ENCODE measurements around the gene TRIP13.
"Not testable (repeated sequence)": the region's sequence is repeated elsewhere in the genome, so short reads cannot be mapped to it uniquely, and the experiment has no call there.

The TRIP13 gene, protein sequence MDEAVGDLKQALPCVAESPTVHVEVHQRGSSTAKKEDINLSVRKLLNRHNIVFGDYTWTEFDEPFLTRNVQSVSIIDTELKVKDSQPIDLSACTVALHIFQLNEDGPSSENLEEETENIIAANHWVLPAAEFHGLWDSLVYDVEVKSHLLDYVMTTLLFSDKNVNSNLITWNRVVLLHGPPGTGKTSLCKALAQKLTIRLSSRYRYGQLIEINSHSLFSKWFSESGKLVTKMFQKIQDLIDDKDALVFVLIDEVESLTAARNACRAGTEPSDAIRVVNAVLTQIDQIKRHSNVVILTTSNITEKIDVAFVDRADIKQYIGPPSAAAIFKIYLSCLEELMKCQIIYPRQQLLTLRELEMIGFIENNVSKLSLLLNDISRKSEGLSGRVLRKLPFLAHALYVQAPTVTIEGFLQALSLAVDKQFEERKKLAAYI

GRCh38 chr5:892394-893136, at the start of gene TRIP13, which contains the start of gene BRD9:
TSS of gene TRIP13 (plus strand) at chr5:892884. CDS start at chr5:892999, 115 bp downstream.
TSS of gene BRD9 (minus strand) at chr5:892801. CDS start at chr5:892657, 144 bp downstream.
- DNase-seq, result peak; percentile 74

GRCh38 chr5:843371-843770, 49.3 kb upstream of the TRIP13 start:
- not testable (repeated sequence) for DNase-seq

DNA sequence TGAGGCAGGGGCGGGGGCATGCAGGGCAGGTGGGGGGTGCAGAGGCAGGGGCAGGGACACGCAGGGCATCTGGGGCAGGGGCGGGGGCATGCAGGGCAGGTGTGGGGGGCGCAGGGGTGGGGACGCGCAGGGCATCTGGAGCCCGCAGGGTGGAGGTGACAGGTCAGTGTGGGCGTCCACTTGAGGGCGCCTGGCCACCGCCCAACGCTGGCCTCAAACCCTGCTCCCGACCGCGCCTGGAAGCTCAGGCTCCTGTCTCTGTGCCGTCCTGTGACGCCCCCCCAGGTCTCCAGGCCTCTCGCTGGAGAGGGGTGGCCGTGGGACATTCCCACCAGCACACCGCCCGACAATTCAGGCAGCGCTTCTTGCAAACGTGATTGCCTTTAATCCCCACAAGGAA, 48.8 kb upstream of the TRIP13 start:
- not testable (repeated sequence) for DNase-seq

DNA sequence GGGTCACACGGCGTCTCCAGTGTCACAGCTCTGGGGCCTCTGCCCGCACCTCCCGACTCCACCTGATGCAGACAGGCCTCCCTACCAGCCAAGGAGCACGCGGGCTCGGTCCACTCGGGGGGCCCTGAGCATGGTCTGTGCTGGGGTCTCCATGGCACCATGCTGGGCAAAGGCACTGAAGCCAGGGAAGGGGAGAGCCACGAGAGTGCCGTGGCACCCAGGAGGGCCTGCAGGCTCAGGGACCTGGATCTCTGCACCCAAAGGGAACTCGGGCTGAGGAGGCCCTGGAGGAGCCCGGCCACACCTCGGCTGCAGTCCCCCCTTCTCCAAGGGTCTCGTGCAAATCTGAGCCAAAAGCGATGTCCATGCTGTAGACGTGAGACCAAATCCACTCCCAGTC, 48.3 kb upstream of the TRIP13 start:
- DNase-seq, result not testable (repeated sequence)

DNA sequence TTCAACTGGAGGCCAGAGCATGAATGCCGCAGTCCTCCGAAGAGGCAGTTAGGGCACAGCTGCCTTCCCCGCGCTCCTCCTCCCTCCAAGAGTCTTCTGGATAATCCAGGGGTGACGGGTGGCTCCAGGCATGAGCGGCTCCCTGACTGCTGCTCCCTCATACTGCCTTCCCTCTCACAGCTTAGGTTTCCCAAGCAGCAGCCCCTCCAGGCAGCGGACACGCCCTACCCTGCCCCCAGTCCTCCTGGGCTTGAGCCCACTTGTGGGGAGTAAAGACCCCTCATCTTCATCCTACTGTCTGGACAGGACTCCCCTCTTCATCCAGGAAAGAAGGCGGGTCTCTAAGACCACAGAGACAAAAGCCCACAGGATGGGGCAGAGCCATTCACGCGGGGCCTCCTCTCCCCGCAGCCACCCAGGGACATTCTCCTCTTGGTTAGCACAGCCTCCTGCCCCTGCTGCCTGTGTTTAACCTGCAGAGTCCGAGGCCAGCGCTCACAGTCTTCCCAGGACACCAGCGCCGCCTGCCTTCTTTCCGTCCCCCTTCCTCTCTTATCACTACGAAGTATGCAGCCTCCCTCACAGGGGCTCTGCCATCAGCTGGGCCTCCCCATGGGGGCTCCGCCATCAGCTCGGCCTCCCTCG, 47.5 kb upstream of the TRIP13 start:
- not testable (repeated sequence) for DNase-seq

- not testable (repeated sequence) for DNase-seq
Observed at GRCh38 chr5:845676-846601, 46.7 kb upstream of the TRIP13 start.

DNA sequence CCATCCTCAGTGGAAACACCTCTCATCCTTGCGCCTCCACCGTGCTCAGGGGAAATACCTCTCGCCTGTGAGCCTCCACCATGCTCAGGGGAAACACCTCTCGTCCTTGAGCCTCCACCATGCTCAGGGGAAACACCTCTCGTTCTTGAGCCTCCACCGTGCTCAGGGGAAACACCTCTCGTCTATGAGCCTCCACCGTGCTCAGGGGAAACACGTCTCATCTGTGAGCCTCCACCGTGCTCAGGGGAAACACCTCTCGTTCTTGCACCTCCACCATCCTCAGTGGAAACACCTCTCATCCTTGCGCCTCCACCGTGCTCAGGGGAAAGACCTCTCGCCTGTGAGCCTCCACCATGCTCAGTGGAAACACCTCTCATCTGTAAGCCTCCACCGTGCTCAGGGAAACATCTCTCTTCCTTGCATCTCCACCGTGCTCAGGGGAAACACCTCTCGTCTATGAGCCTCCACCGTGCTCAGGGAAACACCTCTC, 46.0 kb upstream of the TRIP13 start:
- not testable (repeated sequence) for DNase-seq

DNA sequence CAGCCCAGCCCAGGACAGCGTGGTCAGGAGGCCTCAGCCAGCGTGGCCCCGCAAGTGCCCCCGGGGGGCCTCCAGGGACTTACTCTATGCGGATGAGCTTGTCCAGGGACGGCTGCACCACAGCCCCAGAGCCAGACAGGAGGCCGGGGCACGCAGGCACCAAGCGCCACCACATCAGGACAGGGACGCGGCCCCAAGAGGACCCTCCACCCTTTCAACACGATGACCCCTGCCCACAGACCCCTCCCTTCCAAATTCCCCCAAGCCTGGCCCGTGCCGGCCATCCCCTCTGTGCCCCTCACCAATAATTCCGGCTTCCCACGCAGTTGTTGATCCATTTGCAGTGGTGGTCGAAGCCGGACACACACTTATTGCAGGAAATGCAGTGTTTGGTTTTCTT, 45.5 kb upstream of the TRIP13 start:
- not testable (repeated sequence) for DNase-seq

DNA sequence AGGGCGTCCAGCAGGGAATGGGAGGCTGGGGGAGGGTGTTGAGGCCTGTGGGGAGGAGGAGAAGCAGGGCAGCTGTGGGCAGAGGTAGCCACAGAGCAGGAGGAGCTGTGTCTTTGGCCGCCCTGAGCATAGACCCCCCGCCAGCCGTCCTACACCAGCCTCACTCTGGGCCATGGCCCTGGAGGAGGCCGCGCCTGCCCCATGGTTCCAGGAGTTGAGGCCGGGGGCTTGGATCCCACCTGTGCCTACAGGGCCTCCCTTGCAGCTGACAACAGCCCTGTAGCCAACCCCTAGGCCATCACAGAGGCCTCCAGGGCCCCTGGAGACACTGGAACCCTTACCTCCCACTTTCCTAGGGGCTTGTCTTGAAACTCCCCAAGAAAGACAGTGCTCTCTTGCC, 44.9 kb upstream of the TRIP13 start:
- not testable (repeated sequence) for DNase-seq

GRCh38 chr5:848671-849111, 44.0 kb upstream of the TRIP13 start:
- DNase-seq, result no peak

DNA sequence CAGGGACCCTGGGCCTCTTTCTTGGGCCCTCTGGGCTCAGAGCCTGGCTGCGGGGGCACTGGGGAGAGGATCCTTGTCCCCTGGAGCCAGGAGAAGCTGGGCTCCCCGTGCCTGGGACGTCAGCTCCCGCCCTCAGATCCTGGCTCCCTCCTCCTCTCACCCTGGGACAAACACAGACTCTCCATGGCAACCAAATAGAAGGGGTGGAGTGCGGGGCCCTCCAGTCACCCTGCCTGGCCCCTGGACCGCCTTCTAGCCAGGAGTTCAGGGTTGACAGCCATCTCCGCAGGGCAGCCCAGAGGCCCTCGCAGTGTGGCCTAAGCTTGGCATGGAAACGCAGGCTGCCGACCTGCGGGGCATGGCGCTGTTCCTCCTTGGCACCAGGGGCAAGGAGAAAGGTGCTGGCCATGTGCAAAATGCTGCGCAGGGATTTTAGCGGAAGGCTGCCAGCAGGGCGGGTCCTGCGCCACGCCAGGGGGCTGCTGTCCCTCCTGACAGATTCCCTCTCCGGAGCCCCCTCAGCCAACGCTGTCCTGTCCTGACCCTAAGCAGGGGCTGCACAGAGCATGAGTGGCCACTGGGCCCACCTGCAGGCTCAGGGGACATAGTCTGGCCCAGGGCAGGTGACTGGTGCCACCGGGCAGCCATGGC, 42.9 kb upstream of the TRIP13 start:
- no peak for DNase-seq

- DNase-seq, result no peak
Observed at GRCh38 chr5:850511-851006, 42.1 kb upstream of the TRIP13 start, which contains the start of gene ZDHHC11. TSS of gene ZDHHC11 (minus strand) at chr5:850986. CDS start at chr5:850602, 384 bp downstream.

GRCh38 chr5:851076-851475, 41.6 kb upstream of the TRIP13 start:
- no peak for DNase-seq

GRCh38 chr5:851553-851952, 41.1 kb upstream of the TRIP13 start:
- DNase-seq, result no peak

DNA sequence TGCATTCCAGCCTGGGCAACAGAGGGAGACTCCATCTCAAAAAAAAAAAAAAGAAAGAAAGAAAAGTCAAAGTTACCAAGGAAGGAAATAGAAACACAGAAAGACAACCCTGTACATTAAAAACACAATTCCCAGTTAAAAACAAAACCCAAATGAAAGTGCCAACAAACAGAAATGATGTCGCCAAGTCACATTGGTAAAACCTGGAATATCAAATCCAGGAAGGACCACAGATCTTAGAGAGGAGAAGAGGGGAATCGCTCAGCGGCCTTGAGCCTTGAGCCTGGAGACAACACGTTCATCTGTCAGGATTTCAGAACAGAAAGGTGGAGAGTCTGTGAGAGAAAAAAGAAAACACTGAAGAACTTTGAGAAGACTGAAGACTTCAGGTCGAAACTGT, 40.7 kb upstream of the TRIP13 start:
- DNase-seq, result no peak

GRCh38 chr5:852431-853401, 40.0 kb upstream of the TRIP13 start:
- DNase-seq, result no peak

GRCh38 chr5:853416-854090, 39.1 kb upstream of the TRIP13 start:
- DNase-seq, result not testable (repeated sequence)

DNA sequence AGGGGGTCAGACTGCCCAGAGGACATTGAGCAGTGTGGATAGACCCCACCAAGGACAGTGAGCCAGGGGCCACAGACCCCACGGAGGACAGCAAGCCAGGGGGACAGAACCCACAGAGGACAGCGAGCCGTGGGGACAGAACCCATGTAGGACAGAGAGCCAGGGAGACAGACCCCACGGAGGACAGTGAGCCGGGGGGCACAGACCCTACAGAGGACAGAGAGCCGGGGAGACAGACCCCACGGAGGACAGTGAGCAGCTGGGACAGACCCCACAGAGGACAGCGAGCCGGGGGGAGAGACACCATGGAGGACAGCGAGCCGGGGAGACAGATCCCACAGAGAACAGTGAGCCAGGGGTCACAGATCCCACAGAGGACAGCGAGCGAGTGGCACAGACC, 38.5 kb upstream of the TRIP13 start:
- DNase-seq, result no peak

Data from fibroblast of skin of right quadriceps (primary cell).